ENCODE measurements around the gene CEP350. TPM values are rescaled to one million over a fixed set of nuclear protein-coding genes. Genes with fewer than 3 reads are reported as not detected.

The CEP350 gene
- polyA plus RNA-seq, 1 of the 3 experiments (the other 2 are of a cell fraction): 2.9 TPM

DNA sequence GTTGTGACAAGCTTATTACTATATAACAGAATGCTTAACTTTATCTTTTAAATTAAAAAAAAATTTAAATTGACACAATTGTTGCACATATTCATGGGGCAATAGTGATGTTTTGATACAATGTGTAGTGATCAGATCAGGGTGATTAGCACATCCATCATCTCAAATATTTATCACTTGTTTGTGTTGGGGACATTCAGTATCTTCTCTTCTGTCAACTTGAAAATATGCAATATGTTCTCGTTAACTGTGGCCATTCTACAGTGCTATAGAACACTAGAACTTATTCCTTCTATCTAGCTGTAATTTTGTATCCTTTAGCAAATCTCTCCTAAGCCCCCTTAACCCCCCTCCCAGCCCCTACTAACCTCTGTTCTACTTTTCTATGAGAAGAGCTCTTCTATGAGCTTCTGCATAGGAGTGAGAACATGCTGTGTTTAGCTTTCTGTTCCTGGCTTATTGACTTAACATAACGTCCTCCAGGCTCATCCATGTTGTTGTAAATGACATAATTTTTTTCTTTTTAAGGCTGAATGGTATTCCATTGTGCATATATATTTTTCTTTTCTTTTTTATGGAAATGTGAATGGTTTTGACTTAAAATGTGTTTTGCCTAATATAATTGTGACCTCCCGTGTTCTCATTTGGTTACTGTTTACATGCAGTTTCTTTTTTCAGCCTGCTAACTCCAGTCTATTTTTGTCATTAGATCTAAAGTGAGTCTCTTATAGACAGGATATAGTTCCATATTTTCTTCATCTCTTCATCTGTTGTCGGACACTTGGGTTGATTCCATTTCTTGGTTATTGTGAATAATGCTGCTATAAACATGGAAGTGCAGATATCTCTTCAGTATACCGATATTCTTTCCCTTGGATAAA lies 23.8 kb downstream of the CEP350 start:
- Histone ChIP-seq H3K9ac (no peak overlapping the region), H3K79me2 (ENCODE audit: insufficient read depth) (peaks cover 98% of the 10 kb centered on the region), H3K9me2 (no peaks in the 10 kb centered on the region), H3K4me1 (ENCODE audit: control insufficient read depth in 1 of 2, insufficient read depth in 2 of 2, low read depth in 1 of 2, low read length in 1 of 2) (no peaks in the 10 kb centered on the region; a peak in 1 of 4 replicates), H3K4me3 (ENCODE audit: low read depth in 2 of 2, low read length in 1 of 2) (no peak overlapping the region), H2AFZ (ENCODE audit: low read depth) (no peak overlapping the region), H3K9me3 (no peaks in the 10 kb centered on the region), H4K20me1 (ENCODE audit: insufficient read depth) (peaks cover 7% of the 10 kb centered on the region; the same call in 1 of the 2 replicates), H3K27ac (ENCODE audit: low read depth in 2 of 2, low read length in 1 of 2) (no peak overlapping the region), H3F3A (replicated peaks; ENCODE audit: insufficient read depth) (peaks cover 8% of the 10 kb centered on the region), H3K4me2 (no peak overlapping the region), H3K27me3 (ENCODE audit: insufficient read depth) (no peaks in the 10 kb centered on the region), H3K36me3 (replicated peaks in 1 of 2; ENCODE audit: control insufficient read depth in 1 of 2, insufficient read depth in 2 of 2, low read length in 1 of 2) (peaks cover 0 to 4% of the 10 kb centered on the region in 2 experiments)
- CTCF ChIA-PET: interaction anchor here (0.6 to 0.9 kb wide), 3 partner anchors 14 to 30 kb away, joined by 3 to 4 read pairs (median 3); no protein-coding TSS in a partner anchor
- 94% methylated on average over 5 of the region's 5 CpGs for WGBS (ENCODE audit: low lambda C conversion rate)
- DNase-seq: no peak
- POLR2A ChIA-PET: no interaction called here
- TF ChIP-seq GATA2 (CRISPR knock-in tag; IDR thresholded peaks at IDR 0.05): no peak

- H3K9me2 ChIP-seq: no peaks in the 10 kb centered on the region
- peaks cover 76% of the 10 kb centered on the region for H3K79me2 ChIP-seq (ENCODE audit: insufficient read depth)
- TF ChIP-seq EP300 (IDR thresholded peaks at IDR 0.05; ENCODE audit: borderline replicate concordance in 1 of 2, low read depth in 1 of 2, low read length in 1 of 2): no peak
- TF ChIP-seq GATA2 (CRISPR knock-in tag; IDR thresholded peaks at IDR 0.05): no peak
- TF ChIP-seq TEAD4 (IDR thresholded peaks at IDR 0.05; ENCODE audit: borderline replicate concordance, insufficient read depth): no peak
- TF ChIP-seq FOXJ3 (CRISPR knock-in tag; IDR thresholded peaks at IDR 0.05): no peak
- TF ChIP-seq SIN3A (IDR thresholded peaks at IDR 0.05; ENCODE audit: borderline replicate concordance, low read depth, low read length): no peak
- TF ChIP-seq, protein P1, sequence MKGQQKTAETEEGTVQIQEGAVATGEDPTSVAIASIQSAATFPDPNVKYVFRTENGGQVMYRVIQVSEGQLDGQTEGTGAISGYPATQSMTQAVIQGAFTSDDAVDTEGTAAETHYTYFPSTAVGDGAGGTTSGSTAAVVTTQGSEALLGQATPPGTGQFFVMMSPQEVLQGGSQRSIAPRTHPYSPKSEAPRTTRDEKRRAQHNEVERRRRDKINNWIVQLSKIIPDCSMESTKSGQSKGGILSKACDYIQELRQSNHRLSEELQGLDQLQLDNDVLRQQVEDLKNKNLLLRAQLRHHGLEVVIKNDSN (IDR thresholded peaks at IDR 0.05; ENCODE audit: borderline replicate concordance, low read depth): no peak
- no peak for TF ChIP-seq NRF1 (IDR thresholded peaks at IDR 0.05; ENCODE audit: low read depth, low read length)
- TF ChIP-seq TAF1 (IDR thresholded peaks at IDR 0.05; ENCODE audit: borderline replicate concordance, low read depth, low read length): no peak
- H3K27ac ChIP-seq (ENCODE audit: low read depth in 2 of 2, low read length in 1 of 2): no peak overlapping the region
- ChIA-PET CTCF (interaction anchor here (1.3 kb wide), 1 partner anchor 9 kb away, joined by 5 read pairs; no protein-coding TSS in a partner anchor), POLR2A (no interaction called here)
- H3F3A ChIP-seq (replicated peaks; ENCODE audit: insufficient read depth): peaks cover 3% of the 10 kb centered on the region
- H2AFZ ChIP-seq (ENCODE audit: low read depth): no peak overlapping the region
- H4K20me1 ChIP-seq (ENCODE audit: insufficient read depth): peaks cover 3% of the 10 kb centered on the region; the same call in 1 of the 2 replicates
- no peak overlapping the region for H3K9ac ChIP-seq
- H3K4me2 ChIP-seq: no peak overlapping the region
- H3K27me3 ChIP-seq (ENCODE audit: insufficient read depth): no peaks in the 10 kb centered on the region
- 100% methylated on average over 1 of the region's 1 CpG for WGBS (ENCODE audit: low lambda C conversion rate)
- H3K9me3 ChIP-seq: no peaks in the 10 kb centered on the region
- H3K4me3 ChIP-seq (ENCODE audit: low read depth in 2 of 2, low read length in 1 of 2): no peak overlapping the region
- peaks cover 3% of the 10 kb centered on the region in 2 experiments for H3K36me3 ChIP-seq (replicated peaks in 1 of 2; ENCODE audit: control insufficient read depth in 1 of 2, insufficient read depth in 2 of 2, low read length in 1 of 2)
- no peaks in the 10 kb centered on the region for H3K4me1 ChIP-seq (ENCODE audit: control insufficient read depth in 1 of 2, insufficient read depth in 2 of 2, low read depth in 1 of 2, low read length in 1 of 2)
- no peak for DNase-seq
Observed at GRCh38 chr1:179984101-179984500, 29.5 kb downstream of the CEP350 start.

DNA sequence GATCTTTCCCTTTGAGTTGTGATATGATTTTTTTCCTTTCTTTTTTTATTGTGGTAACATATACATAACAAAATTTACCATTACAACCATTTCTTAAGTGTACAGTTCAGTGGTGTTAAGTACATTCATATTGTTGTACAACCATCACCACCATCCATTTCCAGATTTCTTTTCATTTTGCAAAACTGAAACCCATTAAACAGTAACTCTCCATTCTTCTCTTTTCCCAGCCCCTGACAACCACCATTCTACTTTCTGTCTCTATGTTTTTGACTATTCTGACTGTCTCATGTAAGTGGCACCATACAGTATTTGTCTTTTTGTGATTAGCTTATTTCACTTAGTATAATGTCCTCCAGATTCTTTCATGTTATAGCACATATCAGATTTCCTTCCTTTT lies 30.3 kb downstream of the CEP350 start:
- no peaks in the 10 kb centered on the region for H3K9me3 ChIP-seq
- no peak overlapping the region for H3K27ac ChIP-seq (ENCODE audit: low read depth in 2 of 2, low read length in 1 of 2)
- H3K36me3 ChIP-seq (replicated peaks in 1 of 2; ENCODE audit: control insufficient read depth in 1 of 2, insufficient read depth in 2 of 2, low read length in 1 of 2): peaks cover 0 to 3% of the 10 kb centered on the region in 2 experiments
- H3K9me2 ChIP-seq: no peaks in the 10 kb centered on the region
- H4K20me1 ChIP-seq (ENCODE audit: insufficient read depth): 0 out of 2 replicates have a peak, but pooled peaks cover 3% of the 10 kb centered on the region
- H3K4me2 ChIP-seq: no peak overlapping the region
- H2AFZ ChIP-seq (ENCODE audit: low read depth): no peak overlapping the region
- CTCF ChIA-PET: interaction anchor here (1.2 to 1.3 kb wide), 2 partner anchors 10 to 36 kb away, joined by 3 to 5 read pairs; no protein-coding TSS in a partner anchor
- H3K79me2 ChIP-seq (ENCODE audit: insufficient read depth): peaks cover 68% of the 10 kb centered on the region
- H3F3A ChIP-seq (replicated peaks; ENCODE audit: insufficient read depth): peaks cover 3% of the 10 kb centered on the region
- no peaks in the 10 kb centered on the region for H3K4me1 ChIP-seq (ENCODE audit: control insufficient read depth in 1 of 2, insufficient read depth in 2 of 2, low read depth in 1 of 2, low read length in 1 of 2)
- POLR2A ChIA-PET: no interaction called here
- H3K9ac ChIP-seq: no peak overlapping the region
- H3K4me3 ChIP-seq (ENCODE audit: low read depth in 2 of 2, low read length in 1 of 2): no peak overlapping the region
- DNase-seq: no peak
- no peaks in the 10 kb centered on the region for H3K27me3 ChIP-seq (ENCODE audit: insufficient read depth)
- TF ChIP-seq TAF1 (IDR thresholded peaks at IDR 0.05; ENCODE audit: borderline replicate concordance, low read depth, low read length) (no peak), NFIC (IDR thresholded peaks at IDR 0.05; ENCODE audit: borderline replicate concordance) (no peak), FOSL2 (IDR thresholded peaks at IDR 0.05; ENCODE audit: borderline replicate concordance, low read depth) (no peak), EZH2phosphoT487 (IDR thresholded peaks at IDR 0.05; ENCODE audit: borderline replicate concordance, low read depth) (no peak), RAD21 (IDR thresholded peaks at IDR 0.05; ENCODE audit: low read length) (no peak), TCF12 (IDR thresholded peaks at IDR 0.05) (no peak), MXI1 (IDR thresholded peaks at IDR 0.05; ENCODE audit: low read depth, low read length) (no peak), IRF3 (IDR thresholded peaks at IDR 0.05; ENCODE audit: low read depth, low read length) (no peak), RFX5 (IDR thresholded peaks at IDR 0.05; ENCODE audit: low read length) (no peak)
- TF ChIP-seq, protein P2, sequence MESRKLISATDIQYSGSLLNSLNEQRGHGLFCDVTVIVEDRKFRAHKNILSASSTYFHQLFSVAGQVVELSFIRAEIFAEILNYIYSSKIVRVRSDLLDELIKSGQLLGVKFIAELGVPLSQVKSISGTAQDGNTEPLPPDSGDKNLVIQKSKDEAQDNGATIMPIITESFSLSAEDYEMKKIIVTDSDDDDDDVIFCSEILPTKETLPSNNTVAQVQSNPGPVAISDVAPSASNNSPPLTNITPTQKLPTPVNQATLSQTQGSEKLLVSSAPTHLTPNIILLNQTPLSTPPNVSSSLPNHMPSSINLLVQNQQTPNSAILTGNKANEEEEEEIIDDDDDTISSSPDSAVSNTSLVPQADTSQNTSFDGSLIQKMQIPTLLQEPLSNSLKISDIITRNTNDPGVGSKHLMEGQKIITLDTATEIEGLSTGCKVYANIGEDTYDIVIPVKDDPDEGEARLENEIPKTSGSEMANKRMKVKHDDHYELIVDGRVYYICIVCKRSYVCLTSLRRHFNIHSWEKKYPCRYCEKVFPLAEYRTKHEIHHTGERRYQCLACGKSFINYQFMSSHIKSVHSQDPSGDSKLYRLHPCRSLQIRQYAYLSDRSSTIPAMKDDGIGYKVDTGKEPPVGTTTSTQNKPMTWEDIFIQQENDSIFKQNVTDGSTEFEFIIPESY (IDR thresholded peaks at IDR 0.05; ENCODE audit: borderline replicate concordance, low read depth): no peak

Measured in SK-N-SH (cell line).